Activated T-cell treated with anti-CD3 and anti-CD28 coated beads, Interleukin-2, amount 50 U/mL, for 1 hour (primary cell): ENCODE results near the gene THBS1.

Source experiments
- DNase-seq: peaks from one replicate; pipeline ENCODE4 v3.0.0-alpha.2; 2020

THBS1 gene

DNA sequence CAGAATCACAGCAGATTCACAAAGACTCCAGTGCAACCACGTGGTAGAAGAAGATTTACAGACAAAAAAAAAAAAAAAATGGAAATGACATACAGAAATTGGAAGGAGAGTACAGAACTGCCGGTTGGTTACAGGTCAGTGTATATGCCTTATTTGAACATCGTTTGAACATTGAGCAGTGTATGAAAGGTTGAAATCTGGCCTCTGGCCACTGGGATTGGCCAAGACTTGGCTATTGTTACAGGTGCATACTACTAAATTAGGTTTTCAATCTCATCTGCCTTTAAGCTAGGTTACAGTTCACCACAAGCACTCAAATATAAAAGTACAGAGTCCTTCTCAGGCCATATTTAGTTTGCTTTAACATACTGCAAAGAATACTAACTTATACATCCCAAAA is 59.8 kb downstream of the THBS1 start:
- no peak for DNase-seq

DNA sequence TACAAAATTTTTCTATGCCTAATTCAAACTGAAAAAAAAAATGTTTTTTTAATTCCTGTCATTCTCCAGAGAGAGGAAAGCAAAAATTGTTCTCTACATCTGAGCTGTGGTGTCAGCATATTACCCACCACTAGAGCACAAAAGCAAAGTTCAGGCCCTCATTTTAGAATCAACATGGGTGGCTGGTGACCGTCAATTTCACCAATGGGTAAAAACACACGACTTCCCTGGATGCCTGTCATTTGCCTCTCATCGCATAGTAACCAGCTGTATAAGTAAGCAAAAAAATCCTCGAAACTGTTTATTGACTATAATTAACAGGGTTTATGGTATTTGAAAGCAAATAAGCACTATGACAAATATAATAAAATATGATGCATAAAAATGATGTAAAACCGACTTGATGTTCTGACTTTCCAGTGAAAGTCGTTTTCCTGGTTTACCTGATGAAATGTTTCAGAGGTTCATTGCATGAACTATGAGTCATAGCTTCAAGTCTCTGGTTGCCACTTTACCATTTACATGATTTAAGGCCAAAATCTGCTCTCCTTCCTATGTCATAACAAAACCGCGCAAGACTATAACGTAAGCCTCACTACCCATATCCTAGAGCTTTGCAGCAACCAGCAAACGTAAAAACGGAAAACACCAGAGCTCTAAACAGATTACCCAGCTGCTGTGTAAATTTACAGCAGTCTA is 60.5 kb downstream of the THBS1 start:
- no peak for DNase-seq

DNA sequence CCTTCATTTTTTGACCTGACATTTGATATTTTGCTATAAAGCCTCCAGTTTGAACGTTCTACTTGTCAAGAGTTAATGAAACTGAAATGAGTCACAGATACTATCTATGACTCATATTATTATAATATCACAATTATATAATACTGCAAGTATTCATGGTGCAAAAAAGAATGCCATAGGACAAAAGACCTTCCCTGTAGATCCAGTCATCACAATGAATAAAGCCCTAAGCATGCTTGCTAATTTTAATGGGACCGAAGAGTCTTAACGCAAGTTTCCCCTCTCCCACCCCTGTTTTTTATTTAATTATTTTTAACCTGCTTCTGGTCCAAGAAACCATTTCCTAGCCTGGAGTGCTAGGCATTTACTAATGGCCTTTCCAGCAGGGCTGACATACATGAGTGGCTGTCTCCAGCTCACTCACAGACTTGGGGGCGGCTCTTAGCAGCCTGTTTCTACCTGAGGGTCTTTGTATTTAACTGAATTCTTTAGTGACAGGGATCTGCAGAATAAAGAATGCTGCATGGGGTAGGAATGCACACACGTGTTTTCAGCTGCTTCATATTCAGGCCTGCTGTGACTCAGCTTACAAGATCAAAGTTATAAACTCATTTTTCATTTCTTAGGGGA is 61.2 kb downstream of the THBS1 start:
- no peak for DNase-seq

DNA sequence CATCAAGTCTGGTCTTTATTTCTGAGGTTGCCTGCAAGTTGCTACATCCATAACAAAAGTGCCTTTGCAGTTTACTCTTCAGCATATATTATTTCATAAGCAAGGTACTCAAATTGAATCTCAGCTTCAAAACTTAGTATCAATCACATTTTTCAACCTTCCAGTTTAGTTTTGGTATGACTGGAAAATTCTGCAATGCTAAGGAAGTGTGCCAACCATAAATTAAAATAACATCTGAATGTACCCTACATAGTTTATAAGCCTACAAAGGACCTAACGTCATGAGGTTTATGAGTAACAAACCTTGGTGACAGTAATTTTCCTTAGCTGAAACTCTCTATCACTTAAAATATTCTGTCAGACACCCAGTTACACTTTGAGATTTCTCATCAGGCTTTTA is 62.8 kb downstream of the THBS1 start:
- no peak for DNase-seq

DNA sequence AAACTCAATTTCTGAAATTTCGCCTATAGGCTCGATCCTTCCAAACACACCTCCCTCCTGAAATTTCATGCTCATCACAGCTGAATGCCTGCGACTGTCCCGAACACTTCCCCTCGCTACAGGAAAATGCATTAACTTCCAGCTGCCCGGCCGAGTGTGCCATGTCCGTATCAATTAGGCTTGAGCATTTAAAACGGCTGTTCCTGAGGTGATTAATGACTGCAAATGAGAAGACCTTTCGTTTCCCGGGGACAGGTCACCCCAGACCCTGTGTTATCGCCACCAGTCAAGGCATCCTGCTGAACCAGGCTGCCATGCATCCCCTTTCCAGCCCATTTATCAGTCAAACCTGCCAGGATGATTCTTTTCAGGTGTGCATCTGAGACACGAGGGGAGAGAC is 63.3 kb downstream of the THBS1 start:
- no peak for DNase-seq

DNA sequence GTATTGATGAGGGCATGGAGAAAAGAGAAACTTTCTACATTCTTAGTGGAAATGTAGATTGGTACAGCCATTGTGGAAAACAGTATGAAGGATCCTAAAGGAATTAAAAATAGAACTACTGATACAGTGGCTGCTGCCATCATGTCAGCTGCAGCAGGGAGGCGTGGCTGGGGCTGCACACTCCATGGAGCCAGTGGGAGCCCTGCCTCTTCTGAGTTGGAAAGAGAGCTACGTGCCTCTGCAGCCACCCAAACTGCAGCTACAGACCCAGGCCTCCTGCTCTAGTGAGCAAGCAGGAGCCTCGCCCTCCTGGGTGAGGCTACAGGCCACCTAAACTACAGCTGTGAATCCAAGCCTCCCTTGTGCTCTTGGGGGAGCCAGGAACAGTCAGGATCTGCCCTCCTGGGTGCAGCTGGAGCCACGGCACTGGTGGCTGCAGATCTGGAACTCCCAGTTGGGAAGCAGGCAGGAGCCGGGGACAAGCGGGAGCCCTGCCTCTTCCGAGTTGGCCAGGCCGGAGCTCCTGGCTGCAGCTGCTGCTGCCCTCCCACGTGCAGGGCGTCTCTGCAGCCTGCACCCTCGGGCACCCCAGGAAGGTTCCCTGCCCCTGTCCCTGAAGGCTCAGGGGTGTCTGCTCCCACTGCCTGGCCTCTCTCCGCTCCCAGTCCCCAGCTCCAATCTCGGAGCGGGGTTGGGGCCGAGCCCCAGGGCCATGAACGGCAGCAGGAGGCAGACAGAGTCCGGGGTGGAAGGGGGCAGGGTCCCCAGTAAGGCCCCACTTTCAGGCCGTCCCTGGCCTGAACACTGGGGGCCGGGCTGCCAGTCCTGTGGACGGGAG is 64.5 kb downstream of the THBS1 start:
- no peak for DNase-seq

DNA sequence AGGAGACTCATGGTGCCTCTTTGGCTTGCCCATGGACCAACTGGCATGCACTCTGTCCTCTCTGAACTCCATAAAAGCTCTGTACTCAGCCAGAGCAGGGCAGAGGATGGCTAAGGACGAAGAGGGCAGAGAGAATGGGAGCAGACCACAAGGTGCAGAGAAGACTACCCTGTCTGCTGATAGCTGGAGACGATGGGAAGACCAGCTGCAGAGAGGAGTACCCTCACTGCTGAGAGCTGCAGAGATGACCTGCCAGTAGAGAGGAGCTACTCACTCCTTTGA is 65.0 kb downstream of the THBS1 start:
- DNase-seq = no peak

DNA sequence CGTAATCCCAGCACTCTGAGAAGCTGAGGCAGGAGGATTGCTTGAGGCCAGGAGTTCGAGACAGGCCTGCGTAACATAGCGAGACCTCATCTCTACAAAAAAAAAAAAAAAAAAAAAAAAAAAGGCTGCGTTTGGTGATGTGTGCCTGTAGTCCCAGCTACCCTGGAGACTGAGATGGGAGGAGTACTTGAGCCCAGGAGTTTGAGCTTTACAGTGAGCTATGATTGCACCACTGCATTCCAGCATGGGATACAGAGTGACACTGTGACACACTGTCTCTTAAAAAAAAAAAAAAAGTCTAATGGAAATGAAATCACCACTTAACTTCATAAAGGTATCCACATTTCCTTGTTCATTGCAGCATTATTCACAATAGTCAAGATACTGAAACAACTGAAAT is 65.5 kb downstream of the THBS1 start:
- no peak for DNase-seq
